ENCODE data around the gene PADI1. TPM values are rescaled to one million over a fixed set of nuclear protein-coding genes. Genes with fewer than 3 reads are reported as not detected.

Gene PADI1
- total and polyA plus RNA-seq, 2 experiments from 2014 or later = not detected

DNA sequence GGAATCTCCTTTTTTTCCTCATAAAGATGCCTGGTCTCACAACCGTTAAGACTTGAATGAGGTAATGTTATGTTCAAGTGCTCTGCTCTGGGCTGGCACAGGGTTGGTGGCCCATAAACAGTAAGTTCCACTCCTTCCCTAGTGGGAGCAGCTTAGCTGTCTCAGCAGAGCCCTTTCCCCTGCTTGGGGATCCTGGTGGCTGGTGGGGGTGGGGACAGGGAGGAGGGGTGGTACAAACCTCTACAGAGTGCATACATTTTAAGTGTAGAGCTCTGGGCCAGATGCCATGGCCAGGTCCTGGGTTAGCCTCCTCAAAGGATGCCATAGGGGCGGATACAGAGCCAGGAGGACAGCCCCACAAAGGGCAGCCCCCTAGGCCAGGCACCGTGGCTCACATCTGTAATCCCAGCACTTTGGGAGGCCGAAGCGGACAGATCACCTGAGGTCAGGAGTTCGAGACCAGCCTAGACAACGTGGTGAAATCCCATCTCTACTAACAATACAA, 20.7 kb upstream of the PADI1 start:
- Histone ChIP-seq H3K9me3 (ENCODE audit: low read depth) (no peaks in the 10 kb centered on the region), H3K27ac (no peak overlapping the region), H3K27me3 (no peaks in the 10 kb centered on the region), H3K79me2 (no peaks in the 10 kb centered on the region), H3K4me3 (no peak overlapping the region), H3K4me1 (ENCODE audit: insufficient read depth) (no peaks in the 10 kb centered on the region), H3K36me3 (replicated peaks; ENCODE audit: insufficient read depth, low read depth) (no peaks in the 10 kb centered on the region), H3K4me2 (no peak overlapping the region), H2AFZ (no peak overlapping the region), H3K9me2 (replicated peaks; ENCODE audit: insufficient read depth) (no peaks in the 10 kb centered on the region), H4K20me1 (ENCODE audit: insufficient read depth, poor library complexity, severe bottlenecking) (no peaks in the 10 kb centered on the region)
- WGBS (ENCODE audit: low lambda C conversion rate, missing lambda C conversion rate) = 75% methylated on average over 7 of the region's 7 CpGs
- TF ChIP-seq EZH2 (IDR thresholded peaks at IDR 0.05; ENCODE audit: borderline replicate concordance) = no peak
- TF ChIP-seq, protein P1, sequence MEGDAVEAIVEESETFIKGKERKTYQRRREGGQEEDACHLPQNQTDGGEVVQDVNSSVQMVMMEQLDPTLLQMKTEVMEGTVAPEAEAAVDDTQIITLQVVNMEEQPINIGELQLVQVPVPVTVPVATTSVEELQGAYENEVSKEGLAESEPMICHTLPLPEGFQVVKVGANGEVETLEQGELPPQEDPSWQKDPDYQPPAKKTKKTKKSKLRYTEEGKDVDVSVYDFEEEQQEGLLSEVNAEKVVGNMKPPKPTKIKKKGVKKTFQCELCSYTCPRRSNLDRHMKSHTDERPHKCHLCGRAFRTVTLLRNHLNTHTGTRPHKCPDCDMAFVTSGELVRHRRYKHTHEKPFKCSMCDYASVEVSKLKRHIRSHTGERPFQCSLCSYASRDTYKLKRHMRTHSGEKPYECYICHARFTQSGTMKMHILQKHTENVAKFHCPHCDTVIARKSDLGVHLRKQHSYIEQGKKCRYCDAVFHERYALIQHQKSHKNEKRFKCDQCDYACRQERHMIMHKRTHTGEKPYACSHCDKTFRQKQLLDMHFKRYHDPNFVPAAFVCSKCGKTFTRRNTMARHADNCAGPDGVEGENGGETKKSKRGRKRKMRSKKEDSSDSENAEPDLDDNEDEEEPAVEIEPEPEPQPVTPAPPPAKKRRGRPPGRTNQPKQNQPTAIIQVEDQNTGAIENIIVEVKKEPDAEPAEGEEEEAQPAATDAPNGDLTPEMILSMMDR (IDR thresholded peaks at IDR 0.05; ENCODE audit: poor library complexity) = no peak
- no peak for TF ChIP-seq EZH2phosphoT487 (IDR thresholded peaks at IDR 0.05; ENCODE audit: low read depth, severe bottlenecking, unreplicated experiment)
- no peak for DNase-seq (ENCODE audit: low spot score)

DNA sequence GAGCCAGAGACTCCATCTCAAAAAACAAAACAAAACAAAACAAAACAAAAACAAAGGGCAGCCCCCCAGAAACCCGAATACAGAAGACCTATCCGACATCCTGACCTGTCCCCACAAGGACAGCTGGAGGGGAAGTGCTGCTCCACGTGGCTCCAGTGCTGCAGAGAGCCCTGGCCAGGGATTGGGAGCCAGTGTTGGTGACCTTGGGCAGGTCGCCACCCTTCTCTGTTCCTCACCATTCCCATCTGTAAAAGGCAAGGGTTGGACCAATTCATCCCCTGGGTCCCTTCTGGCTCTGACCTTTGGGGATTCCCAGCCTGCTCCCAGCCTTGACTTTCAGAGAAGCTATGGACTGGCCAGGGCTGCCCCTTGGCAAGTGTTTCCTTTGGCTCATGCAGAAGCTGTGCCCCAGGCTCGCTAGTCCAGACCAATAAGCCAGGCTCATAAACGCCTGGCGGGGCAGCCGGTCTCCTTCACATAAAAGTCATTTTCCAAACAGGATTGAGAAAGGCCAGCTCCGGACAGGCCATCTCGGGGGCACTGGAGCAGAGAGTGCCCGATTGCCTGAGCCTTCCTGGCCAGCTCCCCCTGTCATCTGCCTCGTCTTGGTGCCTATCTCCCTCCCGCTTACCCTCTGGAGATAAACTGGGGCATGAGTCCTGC, 20.0 kb upstream of the PADI1 start:
- Histone ChIP-seq H3K79me2 (no peaks in the 10 kb centered on the region), H3K4me3 (no peak overlapping the region), H3K27me3 (no peaks in the 10 kb centered on the region), H2AFZ (no peak overlapping the region), H3K27ac (no peak overlapping the region), H3K36me3 (replicated peaks; ENCODE audit: insufficient read depth, low read depth) (no peaks in the 10 kb centered on the region), H4K20me1 (ENCODE audit: insufficient read depth, poor library complexity, severe bottlenecking) (no peaks in the 10 kb centered on the region), H3K4me1 (ENCODE audit: insufficient read depth) (no peaks in the 10 kb centered on the region), H3K9me2 (replicated peaks; ENCODE audit: insufficient read depth) (no peaks in the 10 kb centered on the region), H3K4me2 (no peak overlapping the region), H3K9me3 (ENCODE audit: low read depth) (no peaks in the 10 kb centered on the region)
- no peak for DNase-seq (ENCODE audit: low spot score)
- TF ChIP-seq, protein P1 (IDR thresholded peaks at IDR 0.05; ENCODE audit: poor library complexity) = no peak
- TF ChIP-seq EZH2 (IDR thresholded peaks at IDR 0.05; ENCODE audit: borderline replicate concordance) (no peak), EZH2phosphoT487 (IDR thresholded peaks at IDR 0.05; ENCODE audit: low read depth, severe bottlenecking, unreplicated experiment) (no peak)
- 66% methylated on average over 13 of the region's 13 CpGs for WGBS (ENCODE audit: low lambda C conversion rate, missing lambda C conversion rate)

DNA sequence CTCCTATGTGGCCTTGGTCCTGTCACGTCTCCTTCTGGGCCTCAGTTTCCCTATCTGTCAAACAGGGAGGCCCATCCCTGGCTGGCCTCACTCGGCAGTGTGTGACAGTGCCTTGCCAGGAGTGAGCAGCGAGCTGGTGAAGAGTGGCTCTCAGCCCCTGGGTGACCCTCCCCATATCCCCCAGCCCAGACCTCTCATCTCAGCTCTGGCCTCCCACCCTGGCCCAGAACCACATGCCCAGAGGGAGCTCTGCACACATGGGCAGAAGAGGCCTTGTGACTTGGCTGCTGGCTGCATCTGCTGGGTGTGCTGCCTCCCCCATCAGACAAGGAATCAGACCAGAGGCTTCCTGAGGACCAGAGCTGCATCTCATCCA, 19.5 kb upstream of the PADI1 start:
- Histone ChIP-seq H3K36me3 (replicated peaks; ENCODE audit: insufficient read depth, low read depth) (no peaks in the 10 kb centered on the region), H3K27ac (no peak overlapping the region), H3K4me3 (no peak overlapping the region), H2AFZ (no peak overlapping the region), H3K27me3 (no peaks in the 10 kb centered on the region), H3K4me1 (ENCODE audit: insufficient read depth) (no peaks in the 10 kb centered on the region), H3K4me2 (no peak overlapping the region), H3K9me3 (ENCODE audit: low read depth) (no peaks in the 10 kb centered on the region), H4K20me1 (ENCODE audit: insufficient read depth, poor library complexity, severe bottlenecking) (no peaks in the 10 kb centered on the region), H3K9me2 (replicated peaks; ENCODE audit: insufficient read depth) (no peaks in the 10 kb centered on the region), H3K79me2 (no peaks in the 10 kb centered on the region)
- no peak for DNase-seq (ENCODE audit: low spot score)
- TF ChIP-seq EZH2phosphoT487 (IDR thresholded peaks at IDR 0.05; ENCODE audit: low read depth, severe bottlenecking, unreplicated experiment) (no peak), EZH2 (IDR thresholded peaks at IDR 0.05; ENCODE audit: borderline replicate concordance) (no peak)
- TF ChIP-seq, protein P1 (IDR thresholded peaks at IDR 0.05; ENCODE audit: poor library complexity) = no peak
- WGBS (ENCODE audit: low lambda C conversion rate, missing lambda C conversion rate) = 87% methylated on average over 3 of the region's 3 CpGs
